Heart left ventricle (tissue), 16 donors: ENCODE measurements around the gene USP17L27. TPM values are rescaled to one million over a fixed set of nuclear protein-coding genes. Genes with fewer than 3 reads are reported as not detected.
"Not testable (repeated sequence)": the region's sequence is repeated elsewhere in the genome, so short reads cannot be mapped to it uniquely, and the experiment has no call there.

Experiments
- ATAC-seq, 4 donors: fragments of 200-7000 bp; cut with Tn5 transposase; one replicate each; pipeline ENCODE4 v1.9.1; 2020 to 2022; ENCODE audit warnings: moderate library complexity in 4 of 4, mild to moderate bottlenecking in 3 of 4, moderate number of reproducible peaks in 1 of 4
- DNase-seq, 5 donors: peaks; one replicate each; pipeline ENCODE4 v3.0.0-alpha.2; 2020
- H3K27ac ChIP-seq, 12 donors: fragments of 200-600 bp; sonication (generic) in 4 of 12; one replicate each; pipeline versions ENCODE4 v1.5.0 to v1.8.0; 2016 to 2022; ENCODE audit warnings: mild to moderate bottlenecking in 2 of 12
- H3K27me3 ChIP-seq, 9 donors: fragments of 200-600 bp; sonication (generic) in 2 of 9; one replicate each; pipeline versions ENCODE4 v1.5.1 to v1.8.0; 2016 to 2022; ENCODE audit warnings: mild to moderate bottlenecking in 3 of 9
- H3K36me3 ChIP-seq, 9 donors: fragments of 200-600 bp; sonication (generic) in 2 of 9; one replicate each; pipeline versions ENCODE4 v1.5.0 to v1.8.0; 2018 to 2022; ENCODE audit warnings: mild to moderate bottlenecking in 2 of 9
- H3K4me1 ChIP-seq, 12 donors: fragments of 200-600 bp; sonication (generic) in 4 of 12; one replicate each; pipeline versions ENCODE4 v1.5.0 to v1.8.0; 2016 to 2022; ENCODE audit warnings: mild to moderate bottlenecking in 3 of 12
- H3K4me3 ChIP-seq, 12 donors: fragments of 200-600 bp; sonication (generic) in 4 of 12; one replicate each; pipeline versions ENCODE4 v1.5.0 to v1.8.0; 2017 to 2022; ENCODE audit warnings: mild to moderate bottlenecking in 9 of 12, moderate library complexity in 4 of 12
- H3K9me3 ChIP-seq, 12 donors: fragments of 200-600 bp; sonication (generic) in 4 of 12; one replicate each; pipeline versions ENCODE4 v1.5.0 to v1.8.0; 2016 to 2022; ENCODE audit warnings: mild to moderate bottlenecking in 1 of 12
- WGBS, 4 donors: extraction: QIAGEN DNeasy Blood & Tissue Kit in 2 of 4; methylation state at CpG; one replicate each; pipeline versions ENCODE4 v1.1.5 to v1.1.7; 2013 to 2018; 5-methylcytosine and 5-hydroxymethylcytosine counted together
- intact Hi-C, 10 donors: fragments of 100-400 bp; cut with DNase I; formaldehyde crosslinking; loops; one replicate each; pipeline versions ENCODE4 v1.11.1 to v1.14.2; 2022
- long read RNA-seq, 3 donors: library from polyadenylated mRNA; unstranded; transcript quantifications; one replicate each; pipeline ENCODE4 v2.0.0, GENCODE V29; 2020 to 2021
- polyA plus RNA-seq, 2 donors: library from polyadenylated mRNA; stranded (reverse); fragments of 200-250 nt; gene quantifications; one replicate each; pipeline ENCODE4 v1.2.3, GENCODE V29; 2013
- total RNA-seq, 9 donors: library from RNA; depleted of rRNA in 2 of 9; stranded (reverse); fragments of >200 nt in 2 of 9; fragmentation: NEBNext Ultra II Directional in 3 of 9; extraction: Animal tissue kit (Norgen Biotek cat#: 25700) in 3 of 9; gene quantifications; one replicate each; pipeline versions ENCODE4 v1.1.0 to v1.2.4, GENCODE V29; 2016 to 2023
- donor health status: ischemic (EF 13 %, LVEDD 7.1; RV severe dilation, severe dysfunction).
- donor health status: healthy with polysubstance abuse.
- donor health status: DM: no; HTN: yes; CAD: no.
- donor health status: DM: no; HTN: no; CAD: no.
- donor health status: ischemic (EF 25% LVEDD 6.9; RV normal size, moderate dysfunction).
- donor health status: ischemic (EF 25% LVEDD 5.7; RV mildly dilated, moderate dysfunction).
- donor health status: healthy.
- donor health status: DM: yes; HTN: yes; CAD: no.
- donor health status: ischemic (EF 35%, LVEDD 5.7; RV mildly dilated, moderate dysfunction).
- donor health status: nonischemic (EF 11% LVEDD 7.7; RV severe dilation, severe dysfunction).
- donor health status: DM: yes; HTN: yes; CAD: no.
- donor health status: PGD.
- donor health status: ischemic (EF 29% LVEDD 5.4; RV normal size, mild dysfunction).
- donor health status: nonischemic (EF 23%, LVEDD 6.1; RV moderate dilation, normal function).

Gene USP17L27
- total RNA-seq (not detected), polyA plus RNA-seq (not detected)
- long read RNA-seq, donor 1 = 0 reads
- long read RNA-seq, donor 2 = 0 reads
- long read RNA-seq, donor 3 = 0 reads

GRCh38 chr4:9343848-9344247, at the start of gene USP17L27:
Gene USP17L27, plus strand, starts transcription at chr4:9344148. Its CDS starts 0 bp downstream, at chr4:9344148.
- H3K27ac ChIP-seq, DNase-seq, H3K4me3 ChIP-seq, intact Hi-C loops, H3K27me3 ChIP-seq, H3K36me3 ChIP-seq, H3K4me1 ChIP-seq, ATAC-seq, H3K9me3 ChIP-seq: not testable (repeated sequence)
- no CpG with 5 or more reads among the region's 15 CpGs for WGBS, 4 donors

- ATAC-seq, DNase-seq, H3K4me1 ChIP-seq, intact Hi-C loops, H3K27ac ChIP-seq, H3K27me3 ChIP-seq, H3K36me3 ChIP-seq, H3K4me3 ChIP-seq, H3K9me3 ChIP-seq: not testable (repeated sequence)
- whole genome bisulfite sequencing, 4 donors = 77 to 86% (median 85%) methylated on average over 1 to 5 of the region's 13 CpGs
These were observed 19.8 kb upstream of the USP17L27 start for GRCh38 chr4:9324191-9324590.

- H3K36me3 ChIP-seq, H3K4me3 ChIP-seq, DNase-seq, H3K9me3 ChIP-seq, H3K27me3 ChIP-seq, intact Hi-C loops, ATAC-seq, H3K27ac ChIP-seq, H3K4me1 ChIP-seq: not testable (repeated sequence)
- no CpG with 5 or more reads among the region's 15 CpGs for WGBS, 4 donors
These were observed 19.1 kb upstream of the USP17L27 start, which contains the start of gene USP17L24 for GRCh38 chr4:9324865-9325264. Gene USP17L24, plus strand, starts transcription at chr4:9325165. Its CDS starts 0 bp downstream, at chr4:9325165.

GRCh38 chr4:9329611-9330010, 14.3 kb upstream of the USP17L27 start, which contains the start of gene USP17L25:
Gene USP17L25, plus strand, starts transcription at chr4:9329911. Its CDS starts 0 bp downstream, at chr4:9329911.
- ATAC-seq, H3K9me3 ChIP-seq, DNase-seq, H3K36me3 ChIP-seq, intact Hi-C loops, H3K27me3 ChIP-seq, H3K4me1 ChIP-seq, H3K4me3 ChIP-seq, H3K27ac ChIP-seq: not testable (repeated sequence)
- WGBS, 4 donors = no CpG with 5 or more reads among the region's 15 CpGs

GRCh38 chr4:9334358-9334757, 9.6 kb upstream of the USP17L27 start, which contains the start of gene USP17L26:
Gene USP17L26, plus strand, starts transcription at chr4:9334658. Its CDS starts 0 bp downstream, at chr4:9334658.
- H3K27me3 ChIP-seq, H3K9me3 ChIP-seq, DNase-seq, H3K36me3 ChIP-seq, H3K4me3 ChIP-seq, H3K27ac ChIP-seq, ATAC-seq, intact Hi-C loops, H3K4me1 ChIP-seq: not testable (repeated sequence)
- 94% methylated on average over 10 of the region's 15 CpGs; no CpG with 5 or more reads in 3 of the 4 donors for WGBS, 4 donors

- H3K4me1 ChIP-seq, intact Hi-C loops: not testable (repeated sequence)
These were observed 4.8 kb upstream of the USP17L27 start, which contains the start of gene USP17L5 for GRCh38 chr4:9339103-9339502. Gene USP17L5, plus strand, starts transcription at chr4:9339403. Its CDS starts 0 bp downstream, at chr4:9339403.

GRCh38 chr4:9348593-9348992, 4.6 kb downstream of the USP17L27 start, which contains the start of gene USP17L28:
Gene USP17L28, plus strand, starts transcription at chr4:9348893. Its CDS starts 0 bp downstream, at chr4:9348893.
- H3K4me1 ChIP-seq, H3K4me3 ChIP-seq, DNase-seq, H3K27ac ChIP-seq, H3K9me3 ChIP-seq, ATAC-seq, H3K36me3 ChIP-seq, intact Hi-C loops, H3K27me3 ChIP-seq: not testable (repeated sequence)
- no CpG with 5 or more reads among the region's 15 CpGs for WGBS, 4 donors

More at GRCh38 chr4:9339103-9339502, 4.8 kb upstream of the USP17L27 start, which contains the start of gene USP17L5:
- not testable (repeated sequence) for H3K9me3 ChIP-seq, ATAC-seq, H3K27me3 ChIP-seq, H3K36me3 ChIP-seq, H3K27ac ChIP-seq, DNase-seq, H3K4me3 ChIP-seq
- no CpG with 5 or more reads among the region's 15 CpGs for WGBS, 4 donors

GRCh38 chr4:9350866-9351265, 6.9 kb downstream of the USP17L27 start:
- H3K27ac ChIP-seq, H3K36me3 ChIP-seq, H3K4me1 ChIP-seq, ATAC-seq, intact Hi-C loops, H3K9me3 ChIP-seq, H3K27me3 ChIP-seq, H3K4me3 ChIP-seq: not testable (repeated sequence)
- peak in 1 of 5 donors; percentile 77 for DNase-seq
- 92 to 95% methylated on average over 13 of the region's 18 CpGs; no CpG with 5 or more reads in 2 of the 4 donors for WGBS, 4 donors

GRCh38 chr4:9353338-9353737, 9.4 kb downstream of the USP17L27 start, which contains the start of gene USP17L29:
Gene USP17L29, plus strand, starts transcription at chr4:9353638. Its CDS starts 0 bp downstream, at chr4:9353638.
- H3K4me3 ChIP-seq, DNase-seq, H3K4me1 ChIP-seq, intact Hi-C loops, H3K9me3 ChIP-seq, H3K27me3 ChIP-seq, H3K36me3 ChIP-seq, H3K27ac ChIP-seq, ATAC-seq: not testable (repeated sequence)
- no CpG with 5 or more reads among the region's 15 CpGs for WGBS, 4 donors

GRCh38 chr4:9362829-9363228, 18.9 kb downstream of the USP17L27 start, which contains the start of gene USP17L30:
Gene USP17L30, plus strand, starts transcription at chr4:9363129. Its CDS starts 0 bp downstream, at chr4:9363129.
- H3K4me1 ChIP-seq, H3K36me3 ChIP-seq, H3K27me3 ChIP-seq, ATAC-seq, H3K27ac ChIP-seq, H3K9me3 ChIP-seq, H3K4me3 ChIP-seq, intact Hi-C loops, DNase-seq: not testable (repeated sequence)
- WGBS, 4 donors = no CpG with 5 or more reads among the region's 15 CpGs

GRCh38 chr4:9379881-9380280, 35.9 kb downstream of the USP17L27 start:
- H3K4me1 ChIP-seq, DNase-seq, H3K27me3 ChIP-seq, H3K27ac ChIP-seq, ATAC-seq, H3K4me3 ChIP-seq, H3K36me3 ChIP-seq, intact Hi-C loops, H3K9me3 ChIP-seq: not testable (repeated sequence)
- 26 to 50% (median 46%) methylated on average over 1 of the region's 1 CpG for WGBS, 4 donors
